CD14-positive monocyte (primary cell): ENCODE data around the gene WIPF3. TPM values are rescaled to one million over a fixed set of nuclear protein-coding genes. Genes with fewer than 3 reads are reported as not detected.

Source experiments
- DNase-seq, 3 donors: peaks; one replicate each; pipeline ENCODE4 v3.0.0-alpha.2; 2011 to 2022
- H2AFZ ChIP-seq: 2 replicates; pipeline ENCODE4 v1.6.0; 2012; ENCODE audit warnings: mild to moderate bottlenecking, low read depth, low read length, inconsistent platforms; ENCODE audit not compliant: insufficient read depth, poor library complexity, severe bottlenecking
- H3K27ac ChIP-seq, 2 donors: 1 replicate in 1 of 2; 2 replicates in 1 of 2; pipeline ENCODE4 v1.5.1; 2012 to 2013; ENCODE audit warnings: low read length in 2 of 2, control low read depth in 1 of 2, inconsistent platforms in 1 of 2, low read depth in 1 of 2, mild to moderate bottlenecking in 1 of 2
- H3K27me3 ChIP-seq, 2 donors: one replicate each; pipeline versions ENCODE4 v1.6.0 to v1.6.1; 2011 to 2013; ENCODE audit warnings: low read length in 2 of 2; ENCODE audit not compliant: control insufficient read depth in 2 of 2, insufficient read depth in 2 of 2
- H3K36me3 ChIP-seq, 2 donors: replicated peaks in 1 of 2; 1 replicate in 1 of 2; 2 replicates in 1 of 2; pipeline versions ENCODE4 v1.5.1 to v1.6.1; 2012 to 2013; ENCODE audit warnings: low read length in 2 of 2, control low read depth in 1 of 2, inconsistent platforms in 1 of 2, mild to moderate bottlenecking in 1 of 2; ENCODE audit not compliant: insufficient read depth in 2 of 2, control insufficient read depth in 1 of 2
- H3K4me1 ChIP-seq, 2 donors: 1 replicate in 1 of 2; 2 replicates in 1 of 2; pipeline versions ENCODE4 v1.5.1 to v1.6.1; 2012 to 2013; ENCODE audit warnings: low read length in 2 of 2, control low read depth in 1 of 2, inconsistent platforms in 1 of 2, mild to moderate bottlenecking in 1 of 2, moderate library complexity in 1 of 2; ENCODE audit not compliant: insufficient read depth in 2 of 2, control insufficient read depth in 1 of 2
- H3K4me2 ChIP-seq: replicated peaks from 2 replicates; pipeline ENCODE3; 2012; ENCODE audit warnings: low read length, moderate library complexity, mild to moderate bottlenecking; ENCODE audit not compliant: poor library complexity, severe bottlenecking; ENCODE audit errors: extremely low read depth
- H3K4me3 ChIP-seq, 3 experiments: fragments of 200-600 bp in 1 of 3; sonication (generic) in 1 of 3; replicated peaks in 1 of 3; 1 replicate in 2 of 3; 2 replicates in 1 of 3; pipeline ENCODE4 v1.5.1; 2011 to 2013; ENCODE audit warnings: low read length in 3 of 3, mild to moderate bottlenecking in 3 of 3, control low read depth in 2 of 3, low read depth in 2 of 3, inconsistent platforms in 1 of 3, moderate library complexity in 1 of 3
- H3K79me2 ChIP-seq: 2 replicates; pipeline ENCODE4 v1.6.0; 2012; ENCODE audit warnings: mild to moderate bottlenecking, control low read depth, inconsistent platforms, low read length, moderate library complexity; ENCODE audit not compliant: insufficient read depth
- H3K9ac ChIP-seq: 2 replicates; pipeline ENCODE4 v1.6.0; 2017; ENCODE audit warnings: low read length, mild to moderate bottlenecking; ENCODE audit not compliant: insufficient read depth, poor library complexity, severe bottlenecking
- H3K9me3 ChIP-seq, 2 donors: replicated peaks in 1 of 2; 1 replicate in 1 of 2; 2 replicates in 1 of 2; pipeline versions ENCODE4 v1.5.1 to v1.6.1; 2012 to 2013; ENCODE audit warnings: low read length in 2 of 2, control low read depth in 1 of 2; ENCODE audit not compliant: control insufficient read depth in 1 of 2, insufficient read depth in 1 of 2
- H4K20me1 ChIP-seq: 2 replicates; pipeline ENCODE4 v1.6.0; 2012; ENCODE audit warnings: mild to moderate bottlenecking, low read length, control low read depth, moderate library complexity; ENCODE audit not compliant: insufficient read depth
- H3K27ac Mint-ChIP-seq, 7 donors: one replicate each; pipeline ENCODE4 v1.8.0; 2020; ENCODE audit warnings: mild to moderate bottlenecking in 7 of 7, mixed read lengths in 7 of 7, moderate library complexity in 6 of 7, inconsistent platforms in 2 of 7
- H3K27me3 Mint-ChIP-seq, 3 donors: one replicate each; pipeline ENCODE4 v1.8.0; 2021 to 2022; ENCODE audit warnings: low read depth in 3 of 3, mild to moderate bottlenecking in 3 of 3, mixed read lengths in 3 of 3, moderate library complexity in 3 of 3, inconsistent platforms in 1 of 3
- H3K36me3 Mint-ChIP-seq, 2 donors: one replicate each; pipeline ENCODE4 v1.8.0; 2020; ENCODE audit warnings: mixed read lengths in 2 of 2, inconsistent platforms in 1 of 2, mild to moderate bottlenecking in 1 of 2
- H3K4me1 Mint-ChIP-seq: one replicate; pipeline ENCODE4 v1.8.0; 2020; ENCODE audit warnings: mild to moderate bottlenecking, mixed read lengths
- H3K4me3 Mint-ChIP-seq, 2 donors: one replicate each; pipeline ENCODE4 v1.8.0; 2020; ENCODE audit warnings: mild to moderate bottlenecking in 2 of 2, mixed read lengths in 2 of 2, moderate library complexity in 1 of 2
- H3K9me3 Mint-ChIP-seq, 7 donors: one replicate each; pipeline ENCODE4 v1.8.0; 2020 to 2022; ENCODE audit warnings: mixed read lengths in 7 of 7, mild to moderate bottlenecking in 6 of 7, moderate library complexity in 6 of 7, inconsistent platforms in 2 of 7
- CTCF ChIP-seq: fragments of 200-600 bp; IDR thresholded peaks from one replicate; pipeline ENCODE4 v1.8.0; 2022; ENCODE audit warnings: antibody characterized with exemption, mild to moderate bottlenecking
- WGBS: methylation state at CpG from one replicate; pipeline ENCODE4 v1.1.5; 2013; ENCODE audit warnings: missing lambda C conversion rate; ENCODE audit not compliant: insufficient coverage; 5-methylcytosine and 5-hydroxymethylcytosine counted together
- intact Hi-C, 2 donors: fragments of 100-400 bp; cut with micrococcal nuclease; formaldehyde crosslinking; loops; one replicate each; pipeline versions ENCODE4 v1.15.0 to v1.15.1; 2023
- polyA plus RNA-seq, 3 donors: library from polyadenylated mRNA; depleted of rRNA in 1 of 3; unstranded in 2 of 3; stranded (reverse) in 1 of 3; fragments of 300-500 nt in 2 of 3; fragments of >200 nt in 1 of 3; fragmentation: Illumina TruSeq in 2 of 3; gene quantifications; 1 replicate in 2 of 3; 2 replicates in 1 of 3; pipeline ENCODE4 v1.2.3, GENCODE V29; 2012 to 2021

Gene WIPF3
- polyA plus RNA-seq, 3 donors, result not detected

DNA sequence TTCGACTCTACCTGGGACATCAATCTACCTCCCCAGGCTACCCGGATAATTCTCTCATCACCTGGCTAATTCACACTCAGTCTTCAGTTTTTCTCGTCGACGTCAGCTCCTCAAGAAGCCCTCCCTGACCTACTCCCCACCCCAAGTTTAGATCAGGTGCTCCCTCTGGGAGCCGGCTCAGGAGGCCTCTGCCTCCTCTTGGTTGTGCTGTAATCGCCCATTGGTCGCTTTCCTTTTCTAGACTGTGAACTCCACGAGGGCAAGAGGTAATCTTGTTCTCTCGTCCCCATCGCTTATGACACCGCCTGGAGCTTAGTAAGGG, 461 bp upstream of the WIPF3 start:
- no peak for DNase-seq
- H3K4me3 Mint-ChIP-seq, result peak overlapping the region; percentile 7 to 75
- H3K27me3 ChIP-seq, result peaks cover 58 to 83% of the 10 kb centered on the region in 2 donors
- no peaks in the 10 kb centered on the region for H3K36me3 ChIP-seq
- no peak for TF ChIP-seq CTCF
- intact Hi-C loops, result no loop called here
- H3K36me3 Mint-ChIP-seq, result peaks cover 0 to 12% of the 10 kb centered on the region in 2 donors
- no peak overlapping the region for H3K27ac Mint-ChIP-seq
- no peak overlapping the region for H3K4me2 ChIP-seq
- no peak overlapping the region for H3K27ac ChIP-seq
- peaks cover 15% of the 10 kb centered on the region for H3K4me1 Mint-ChIP-seq
- no peak overlapping the region for H2AFZ ChIP-seq
- no peak overlapping the region for H3K9ac ChIP-seq
- peaks cover 5 to 18% of the 10 kb centered on the region in 2 donors for H3K4me1 ChIP-seq
- 82% methylated on average over 12 of the region's 12 CpGs for WGBS
- H3K79me2 ChIP-seq, result no peaks in the 10 kb centered on the region
- H4K20me1 ChIP-seq, result no peaks in the 10 kb centered on the region
- peaks cover 0 to 10% (median 3%) of the 10 kb centered on the region in 7 donors for H3K9me3 Mint-ChIP-seq
- H3K4me3 ChIP-seq, result no peak overlapping the region
- peaks cover 0 to 29% of the 10 kb centered on the region in 2 donors for H3K9me3 ChIP-seq
- peaks cover 72 to 77% (median 75%) of the 10 kb centered on the region in 3 donors for H3K27me3 Mint-ChIP-seq

DNA sequence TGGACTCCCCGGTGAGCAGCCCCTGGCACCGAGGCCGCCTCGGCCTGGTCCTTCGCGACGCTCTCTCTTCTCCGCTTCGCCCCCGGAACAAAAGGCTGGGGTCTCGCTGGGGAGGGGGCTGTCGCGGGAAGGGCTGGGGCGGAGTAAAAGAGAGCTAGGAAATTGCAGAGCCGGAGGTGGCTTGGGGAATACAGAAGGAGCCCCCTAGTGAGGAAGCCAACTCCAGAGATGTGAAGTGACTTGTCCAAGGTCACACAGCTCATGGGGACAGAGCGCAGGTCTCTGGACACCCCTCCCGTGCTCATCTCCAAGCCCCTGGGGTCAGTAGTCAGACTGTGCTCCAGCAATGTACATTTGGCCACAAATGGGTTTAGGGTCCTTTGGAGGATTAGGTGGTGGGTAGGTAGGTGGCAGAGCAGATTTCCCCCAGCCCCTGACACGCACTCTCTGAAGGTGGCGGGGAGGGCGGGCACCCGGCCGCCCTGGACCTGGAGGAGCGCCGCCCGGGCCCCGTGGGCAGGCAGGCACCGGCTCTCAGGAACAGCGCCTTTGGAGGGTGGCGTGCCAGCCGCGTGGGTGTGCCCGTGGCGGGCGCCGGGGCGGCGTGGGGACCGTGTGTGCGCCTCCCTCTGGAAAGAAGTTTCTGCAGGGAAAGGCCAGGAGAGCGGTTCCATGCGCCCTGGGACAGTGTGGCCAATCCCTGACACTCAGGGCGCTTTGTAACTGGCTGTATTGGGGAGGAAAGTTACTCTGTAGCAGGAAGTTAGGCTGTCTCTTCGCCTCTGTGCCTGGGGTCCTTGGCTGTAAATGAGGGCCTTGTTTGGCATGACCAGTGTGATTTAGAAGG, 910 bp downstream of the WIPF3 start:
- no peaks in the 10 kb centered on the region for H3K36me3 ChIP-seq
- H3K4me1 Mint-ChIP-seq, result peaks cover 15% of the 10 kb centered on the region
- no peak for DNase-seq
- peak overlapping the region; percentile 54 for H3K4me2 ChIP-seq
- H3K27me3 ChIP-seq, result peaks cover 64 to 92% of the 10 kb centered on the region in 2 donors
- H2AFZ ChIP-seq, result peak overlapping the region; percentile 29
- peak overlapping the region; percentile 60 to 86 for H3K4me3 Mint-ChIP-seq
- TF ChIP-seq CTCF, result no peak
- peaks cover 74 to 83% (median 80%) of the 10 kb centered on the region in 3 donors for H3K27me3 Mint-ChIP-seq
- intact Hi-C loops, result no loop called here
- 4% methylated on average over 36 of the region's 43 CpGs for WGBS
- peaks cover 5 to 18% of the 10 kb centered on the region in 2 donors for H3K4me1 ChIP-seq
- no peak overlapping the region for H3K27ac Mint-ChIP-seq
- H3K27ac ChIP-seq, result no peak overlapping the region
- H3K36me3 Mint-ChIP-seq, result peaks cover 0 to 12% of the 10 kb centered on the region in 2 donors
- peaks cover 0 to 8% (median 3%) of the 10 kb centered on the region in 7 donors for H3K9me3 Mint-ChIP-seq
- no peaks in the 10 kb centered on the region for H4K20me1 ChIP-seq
- H3K79me2 ChIP-seq, result no peaks in the 10 kb centered on the region
- peak overlapping the region; percentile 27 for H3K9ac ChIP-seq
- peaks cover 0 to 29% of the 10 kb centered on the region in 2 donors for H3K9me3 ChIP-seq
- peak overlapping the region in 1 of 3 experiments; percentile 28 for H3K4me3 ChIP-seq
